ENCODE data around the gene PON2.

DNA sequence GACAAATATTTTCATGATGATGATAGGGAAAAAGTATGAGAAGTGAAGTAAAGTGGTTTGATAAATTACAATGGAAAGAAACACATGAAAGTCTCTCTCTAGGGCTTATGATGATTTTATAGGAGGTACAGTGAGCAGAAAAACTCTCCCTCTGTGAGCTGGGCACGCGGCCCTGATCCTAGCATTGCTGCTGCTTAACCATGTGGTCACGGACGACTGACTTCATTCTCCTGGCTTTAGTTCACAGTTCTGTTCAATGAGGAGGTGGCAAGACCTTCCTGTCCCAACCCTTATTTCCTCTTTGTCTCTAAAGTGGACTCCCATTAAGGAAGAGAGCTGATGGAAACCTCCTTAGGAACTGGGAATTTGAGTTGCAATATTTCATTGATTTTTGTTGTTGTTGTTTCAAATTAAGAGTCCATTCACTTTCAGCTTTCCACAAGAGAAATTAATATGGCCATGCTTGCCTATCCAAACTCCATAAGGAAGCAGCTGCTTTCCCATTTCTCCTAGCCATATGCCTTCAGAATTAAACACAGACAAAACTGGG lies 30.4 kb downstream of the PON2 start:
- TF ChIP-seq, protein P1, sequence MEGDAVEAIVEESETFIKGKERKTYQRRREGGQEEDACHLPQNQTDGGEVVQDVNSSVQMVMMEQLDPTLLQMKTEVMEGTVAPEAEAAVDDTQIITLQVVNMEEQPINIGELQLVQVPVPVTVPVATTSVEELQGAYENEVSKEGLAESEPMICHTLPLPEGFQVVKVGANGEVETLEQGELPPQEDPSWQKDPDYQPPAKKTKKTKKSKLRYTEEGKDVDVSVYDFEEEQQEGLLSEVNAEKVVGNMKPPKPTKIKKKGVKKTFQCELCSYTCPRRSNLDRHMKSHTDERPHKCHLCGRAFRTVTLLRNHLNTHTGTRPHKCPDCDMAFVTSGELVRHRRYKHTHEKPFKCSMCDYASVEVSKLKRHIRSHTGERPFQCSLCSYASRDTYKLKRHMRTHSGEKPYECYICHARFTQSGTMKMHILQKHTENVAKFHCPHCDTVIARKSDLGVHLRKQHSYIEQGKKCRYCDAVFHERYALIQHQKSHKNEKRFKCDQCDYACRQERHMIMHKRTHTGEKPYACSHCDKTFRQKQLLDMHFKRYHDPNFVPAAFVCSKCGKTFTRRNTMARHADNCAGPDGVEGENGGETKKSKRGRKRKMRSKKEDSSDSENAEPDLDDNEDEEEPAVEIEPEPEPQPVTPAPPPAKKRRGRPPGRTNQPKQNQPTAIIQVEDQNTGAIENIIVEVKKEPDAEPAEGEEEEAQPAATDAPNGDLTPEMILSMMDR (IDR thresholded peaks at IDR 0.05): no peak
- no peak for TF ChIP-seq POLR2AphosphoS5 (IDR thresholded peaks at IDR 0.05)
- no peak for TF ChIP-seq EP300 (IDR thresholded peaks at IDR 0.05)
